SIG-M5 treated with dmso at 0.1 percent for 504 hours (cell line): ENCODE data around the gene RAP1GAP2.
"Not testable (repeated sequence)": the region's sequence is repeated elsewhere in the genome, so short reads cannot be mapped to it uniquely, and the experiment has no call there.

ENCODE experiments used
- DNase-seq: peaks from one replicate; lab custom pipeline; 2025; ENCODE audit not compliant: unreplicated experiment; lab: John Stamatoyannopoulos, UW

RAP1GAP2 gene

DNA sequence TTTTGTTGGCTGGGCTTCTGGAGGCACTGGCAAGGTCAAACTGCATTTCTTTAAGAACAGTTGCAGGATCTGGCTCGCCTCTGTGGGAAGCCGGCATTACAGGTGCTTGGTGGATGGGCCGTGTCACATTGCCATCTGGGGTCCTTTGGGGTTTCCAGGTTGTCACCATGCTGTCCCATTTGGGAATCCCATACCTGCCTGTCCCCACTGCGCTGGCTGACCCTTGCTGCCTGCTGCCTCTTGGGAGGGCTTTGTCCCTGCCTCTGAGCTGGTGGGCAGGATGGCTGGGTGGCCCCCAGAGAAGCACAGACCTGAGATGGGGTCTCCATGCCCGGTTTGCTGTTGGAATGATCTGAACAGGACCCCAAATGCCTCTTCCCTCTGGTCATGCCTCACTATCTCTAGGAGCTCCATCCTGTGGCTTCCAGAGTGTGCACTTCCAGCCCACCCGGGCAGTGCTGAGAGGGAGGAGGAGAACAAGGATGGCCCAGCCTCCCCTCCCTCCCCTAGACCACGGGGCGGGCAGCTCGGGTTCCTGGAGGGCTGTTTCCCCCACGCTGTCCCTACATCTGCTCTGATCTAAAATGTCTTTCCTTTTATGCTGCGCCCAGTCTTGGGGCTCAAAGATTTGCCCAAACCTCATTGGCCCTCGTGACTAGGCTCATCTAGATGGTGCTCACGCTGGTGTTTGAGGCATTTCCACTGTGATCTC, 239.2 kb downstream of the RAP1GAP2 start:
- DNase-seq: no peak

GRCh38 chr17:3035968-3036280, 239.7 kb downstream of the RAP1GAP2 start:
- DNase-seq: no peak

DNA sequence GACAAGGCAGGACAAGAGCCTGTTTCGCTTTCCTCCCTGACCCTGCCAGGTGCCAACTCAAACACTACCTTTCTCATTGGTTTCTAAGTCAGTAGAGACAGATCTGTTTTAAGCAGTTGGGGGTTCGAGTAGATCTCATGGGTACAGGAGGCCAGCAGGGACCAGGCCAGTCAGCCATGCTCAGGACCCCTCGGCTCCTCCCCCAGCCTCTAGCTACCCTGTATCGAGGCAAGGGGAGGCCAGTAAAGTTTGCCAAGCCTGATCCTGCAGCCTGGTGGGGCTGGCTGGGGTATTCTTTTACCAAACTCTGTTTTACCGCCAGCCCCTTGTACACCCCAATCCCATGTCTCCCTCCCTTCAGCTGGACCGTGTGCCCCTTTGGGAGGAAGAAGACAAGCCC, 240.6 kb downstream of the RAP1GAP2 start:
- no peak for DNase-seq

DNA sequence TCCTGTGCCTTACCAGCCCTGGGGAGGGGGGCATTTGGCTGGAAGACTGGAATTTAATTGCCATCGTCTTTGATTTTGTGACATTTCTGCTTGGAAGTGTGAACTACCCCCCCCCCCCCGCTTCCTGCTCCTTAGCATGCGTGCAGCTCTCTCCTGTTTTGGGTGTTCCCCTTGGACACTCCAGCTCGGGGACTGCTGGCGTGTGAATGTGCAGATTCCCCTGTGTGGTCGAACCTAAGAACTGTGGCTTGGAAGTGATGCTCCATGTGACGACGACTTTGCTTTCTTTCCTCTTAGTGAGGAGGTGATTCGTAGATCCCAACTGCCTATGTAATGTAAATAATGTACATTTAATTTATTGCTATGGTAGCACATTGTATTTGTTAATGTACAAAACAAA, 241.0 kb downstream of the RAP1GAP2 start:
- DNase-seq: no peak

DNA sequence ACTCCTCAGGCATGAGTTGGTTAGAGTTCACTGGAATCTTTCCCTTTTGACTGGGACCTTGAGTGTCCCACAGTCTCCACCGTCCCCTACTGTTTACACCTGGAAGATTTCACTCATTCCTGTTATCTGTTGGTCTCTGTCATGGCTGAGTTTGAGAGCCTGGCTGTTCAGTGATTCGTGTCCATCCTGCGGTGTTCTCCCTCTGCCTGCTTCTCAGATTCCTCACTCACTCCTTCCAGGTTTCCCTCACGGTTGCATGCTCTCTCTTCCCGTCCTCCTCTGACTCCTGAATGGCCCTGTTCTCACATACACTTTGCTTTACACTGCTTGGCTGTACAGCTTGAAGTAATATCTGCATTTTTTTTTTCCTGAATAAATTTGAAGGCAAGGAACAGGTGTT, 242.7 kb downstream of the RAP1GAP2 start:
- DNase-seq: no peak

- DNase-seq: peak; percentile 46
These were observed 243.5 kb downstream of the RAP1GAP2 start for GRCh38 chr17:3039736-3040135.

DNA sequence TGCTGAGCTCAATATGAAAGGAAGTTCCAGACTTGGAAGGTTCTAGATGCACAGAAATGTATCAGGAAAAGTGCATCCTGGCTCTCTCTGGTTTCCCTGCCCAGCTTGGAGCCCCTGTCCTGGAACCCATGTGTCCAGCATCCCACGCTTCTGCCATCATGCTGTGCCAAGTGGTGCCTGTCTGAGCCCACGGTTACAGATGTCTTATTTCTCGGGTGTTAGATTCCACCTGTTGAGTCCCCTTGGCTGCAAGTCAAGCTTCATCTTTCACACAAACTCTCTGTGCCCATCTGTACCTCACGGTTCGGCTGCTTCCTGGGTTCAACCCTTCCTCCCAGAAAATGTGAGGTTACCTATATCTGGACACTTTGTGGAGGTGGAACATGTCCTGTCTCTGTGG, 244.6 kb downstream of the RAP1GAP2 start:
- DNase-seq: no peak

GRCh38 chr17:3043737-3044365, 247.6 kb downstream of the RAP1GAP2 start:
- no peak for DNase-seq

GRCh38 chr17:3046753-3047152, 250.5 kb downstream of the RAP1GAP2 start:
- no peak for DNase-seq

DNA sequence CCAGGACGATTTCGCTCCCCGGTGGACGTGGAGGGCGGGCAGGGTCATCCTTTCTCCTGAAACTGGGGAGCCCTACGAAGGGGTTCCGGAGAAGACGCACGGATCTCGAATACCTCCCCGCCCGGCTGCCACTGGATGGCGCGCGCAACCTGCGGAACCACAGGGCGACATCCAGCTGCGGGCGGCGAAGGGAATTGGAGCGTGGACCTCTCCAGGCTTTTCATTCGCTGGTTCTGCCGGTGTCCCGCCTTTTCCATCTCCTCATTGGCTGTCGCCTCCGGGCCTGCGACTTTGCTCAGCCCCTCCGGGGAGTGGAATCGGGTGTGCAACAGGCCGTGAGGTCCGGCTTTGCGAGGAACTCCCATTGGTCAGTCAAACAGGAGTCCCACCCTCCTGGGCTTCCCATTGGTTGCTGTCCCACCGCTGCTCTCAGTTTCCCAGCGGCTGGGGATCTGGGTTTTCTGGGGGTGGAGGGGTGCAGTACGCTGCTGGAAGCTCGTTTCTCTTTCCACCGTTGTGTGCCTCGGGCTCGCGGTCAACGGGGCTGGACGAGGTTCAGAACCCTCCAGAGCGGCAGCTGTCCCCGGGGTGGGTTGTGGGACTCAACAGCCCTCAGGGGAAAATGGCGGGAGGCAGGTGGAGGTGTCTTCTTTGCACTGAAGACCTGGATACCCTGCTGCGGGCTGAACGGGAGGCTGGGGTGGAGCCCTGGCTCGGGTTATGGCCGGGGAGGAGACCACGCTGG, 252.7 kb downstream of the RAP1GAP2 start:
- peak; percentile 97 for DNase-seq

DNA sequence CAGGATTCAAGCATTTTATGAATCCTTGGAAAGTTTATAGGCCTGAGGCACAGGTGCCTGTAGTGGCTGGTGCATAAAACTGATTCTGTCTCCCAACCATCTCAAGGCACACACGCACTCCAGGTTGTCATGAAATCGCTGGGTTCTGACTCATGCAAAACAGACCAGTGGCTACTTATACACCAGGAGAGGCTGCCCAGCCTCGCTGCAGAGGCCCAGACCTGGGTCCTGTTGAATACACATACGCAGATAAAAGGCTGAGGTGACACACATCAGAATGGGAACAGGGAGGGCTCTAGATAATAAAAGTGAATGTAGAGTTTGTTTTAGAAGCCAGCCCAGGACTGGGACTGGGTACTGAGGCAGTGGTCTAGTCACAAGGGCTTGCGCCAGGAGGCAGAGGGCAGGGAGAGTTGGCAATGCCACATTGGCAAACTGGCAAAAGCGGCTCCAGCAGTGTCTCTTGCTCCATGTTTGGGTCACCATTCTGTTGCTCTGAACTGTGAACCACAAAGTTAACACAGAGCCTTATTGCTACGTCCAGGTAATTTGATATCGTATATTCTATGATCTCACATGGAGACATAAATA, 253.6 kb downstream of the RAP1GAP2 start:
- DNase-seq: no peak

- DNase-seq: not testable (repeated sequence)
These were observed 258.6 kb downstream of the RAP1GAP2 start for GRCh38 chr17:3054868-3055267.

GRCh38 chr17:3062824-3063377, 266.7 kb downstream of the RAP1GAP2 start:
- not testable (repeated sequence) for DNase-seq

- DNase-seq: not testable (repeated sequence)
These were observed 267.3 kb downstream of the RAP1GAP2 start, which contains the start of gene OR1D5 for GRCh38 chr17:3063507-3063906. Gene OR1D5 (minus strand): TSS chr17:3063607. CDS start chr17:3063607, 0 bp downstream.

- DNase-seq: peak; percentile 82
These were observed 269.0 kb downstream of the RAP1GAP2 start for GRCh38 chr17:3065192-3065591.

- not testable (repeated sequence) for DNase-seq
These were observed 277.6 kb downstream of the RAP1GAP2 start for GRCh38 chr17:3073850-3074249.
